ENCODE data around the gene FTH1.

DNA sequence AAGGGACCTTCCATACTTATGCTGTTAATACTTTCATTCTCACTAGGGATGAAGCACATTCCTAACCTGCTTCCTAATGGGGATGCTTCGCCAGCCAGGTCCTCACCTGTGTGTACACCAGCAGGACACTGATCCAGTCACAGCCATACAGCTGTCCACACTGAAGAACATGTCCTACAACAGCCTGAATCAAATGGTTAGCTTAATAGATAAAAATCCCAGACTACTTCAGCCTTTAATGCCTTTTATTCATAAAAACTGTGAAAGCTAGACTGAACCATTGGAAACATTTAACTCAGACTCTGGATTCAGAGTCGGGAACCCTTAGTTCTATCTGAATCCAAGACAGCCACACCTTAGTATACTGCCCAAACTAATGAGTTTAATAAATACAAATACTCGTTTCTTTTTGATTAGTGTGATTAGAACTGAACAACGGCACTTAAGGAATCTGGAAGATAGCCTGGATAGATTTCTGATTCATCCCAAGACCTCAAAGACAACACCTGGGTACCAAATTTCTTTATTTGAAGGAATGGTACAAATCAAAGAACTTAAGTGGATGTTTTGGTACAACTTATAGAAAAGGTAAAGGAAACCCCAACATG is 3.3 kb downstream of the FTH1 start:
- TF ChIP-seq, protein P1, sequence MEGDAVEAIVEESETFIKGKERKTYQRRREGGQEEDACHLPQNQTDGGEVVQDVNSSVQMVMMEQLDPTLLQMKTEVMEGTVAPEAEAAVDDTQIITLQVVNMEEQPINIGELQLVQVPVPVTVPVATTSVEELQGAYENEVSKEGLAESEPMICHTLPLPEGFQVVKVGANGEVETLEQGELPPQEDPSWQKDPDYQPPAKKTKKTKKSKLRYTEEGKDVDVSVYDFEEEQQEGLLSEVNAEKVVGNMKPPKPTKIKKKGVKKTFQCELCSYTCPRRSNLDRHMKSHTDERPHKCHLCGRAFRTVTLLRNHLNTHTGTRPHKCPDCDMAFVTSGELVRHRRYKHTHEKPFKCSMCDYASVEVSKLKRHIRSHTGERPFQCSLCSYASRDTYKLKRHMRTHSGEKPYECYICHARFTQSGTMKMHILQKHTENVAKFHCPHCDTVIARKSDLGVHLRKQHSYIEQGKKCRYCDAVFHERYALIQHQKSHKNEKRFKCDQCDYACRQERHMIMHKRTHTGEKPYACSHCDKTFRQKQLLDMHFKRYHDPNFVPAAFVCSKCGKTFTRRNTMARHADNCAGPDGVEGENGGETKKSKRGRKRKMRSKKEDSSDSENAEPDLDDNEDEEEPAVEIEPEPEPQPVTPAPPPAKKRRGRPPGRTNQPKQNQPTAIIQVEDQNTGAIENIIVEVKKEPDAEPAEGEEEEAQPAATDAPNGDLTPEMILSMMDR (IDR thresholded peaks at IDR 0.05), result no peak
- TF ChIP-seq POLR2AphosphoS5 (IDR thresholded peaks at IDR 0.05) (peak; percentile 46), POLR2A (IDR thresholded peaks at IDR 0.05) (peak in 1 of 2 donors; percentile 6), EP300 (IDR thresholded peaks at IDR 0.05) (no peak)
